ENCODE data around the gene CTNNB1. TPM values are rescaled to one million over a fixed set of nuclear protein-coding genes. Genes with fewer than 3 reads are reported as not detected.
"Not testable (repeated sequence)": the region's sequence is repeated elsewhere in the genome, so short reads cannot be mapped to it uniquely, and the experiment has no call there.

The CTNNB1 gene
- total RNA-seq, 2 experiments from 2014 or later = 157 to 201 TPM

DNA sequence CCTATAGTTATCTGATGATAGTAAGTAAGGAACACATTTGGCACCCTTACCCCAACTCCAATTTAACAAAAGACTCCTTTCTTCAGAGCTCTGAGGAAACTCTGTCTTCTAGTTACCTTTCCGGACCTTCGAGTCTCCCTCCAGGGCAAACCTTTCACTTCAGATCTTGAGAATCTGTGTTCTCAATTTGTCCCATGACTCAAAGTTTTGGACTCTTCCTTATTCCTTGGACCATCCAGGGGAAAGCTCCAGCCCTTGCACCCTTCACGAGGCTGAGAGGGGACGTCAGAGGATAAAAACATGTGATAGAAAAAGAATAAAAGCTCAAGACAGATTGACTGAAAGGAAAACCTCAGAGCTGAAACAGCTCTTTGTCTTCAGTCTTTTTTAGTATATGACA lies 76.9 kb downstream of the CTNNB1 start:
- Histone ChIP-seq H2AFZ (ENCODE audit: low read length) (no peak overlapping the region), H3K4me1 (ENCODE audit: insufficient read depth, low read length, poor library complexity, severe bottlenecking) (no peaks in the 10 kb centered on the region), H3K27ac (ENCODE audit: low read depth, low read length, poor library complexity, severe bottlenecking) (no peak overlapping the region), H3K9me3 (ENCODE audit: low read length) (no peaks in the 10 kb centered on the region), H3K79me2 (ENCODE audit: insufficient read depth, low read depth, low read length) (no peaks in the 10 kb centered on the region), H3K36me3 (ENCODE audit: insufficient read depth, low read length) (no peaks in the 10 kb centered on the region), H4K20me1 (ENCODE audit: insufficient read depth, low read length) (no peaks in the 10 kb centered on the region), H3K9me2 (ENCODE audit: insufficient read depth, low read length) (no peaks in the 10 kb centered on the region), H3K4me3 (ENCODE audit: low read depth, low read length, poor library complexity, severe bottlenecking) (no peak overlapping the region), H3K4me2 (ENCODE audit: low read length) (no peak overlapping the region)
- POLR2A ChIA-PET = no interaction called here
- intact Hi-C loops (cut with micrococcal nuclease; ENCODE audit: unreplicated experiment) = no loop called here
- no peak for DNase-seq (ENCODE audit: low spot score)
- TF ChIP-seq EZH2phosphoT487 (IDR thresholded peaks at IDR 0.05; ENCODE audit: borderline replicate concordance, low read depth, low read length) = no peak
- TF ChIP-seq, protein P1, sequence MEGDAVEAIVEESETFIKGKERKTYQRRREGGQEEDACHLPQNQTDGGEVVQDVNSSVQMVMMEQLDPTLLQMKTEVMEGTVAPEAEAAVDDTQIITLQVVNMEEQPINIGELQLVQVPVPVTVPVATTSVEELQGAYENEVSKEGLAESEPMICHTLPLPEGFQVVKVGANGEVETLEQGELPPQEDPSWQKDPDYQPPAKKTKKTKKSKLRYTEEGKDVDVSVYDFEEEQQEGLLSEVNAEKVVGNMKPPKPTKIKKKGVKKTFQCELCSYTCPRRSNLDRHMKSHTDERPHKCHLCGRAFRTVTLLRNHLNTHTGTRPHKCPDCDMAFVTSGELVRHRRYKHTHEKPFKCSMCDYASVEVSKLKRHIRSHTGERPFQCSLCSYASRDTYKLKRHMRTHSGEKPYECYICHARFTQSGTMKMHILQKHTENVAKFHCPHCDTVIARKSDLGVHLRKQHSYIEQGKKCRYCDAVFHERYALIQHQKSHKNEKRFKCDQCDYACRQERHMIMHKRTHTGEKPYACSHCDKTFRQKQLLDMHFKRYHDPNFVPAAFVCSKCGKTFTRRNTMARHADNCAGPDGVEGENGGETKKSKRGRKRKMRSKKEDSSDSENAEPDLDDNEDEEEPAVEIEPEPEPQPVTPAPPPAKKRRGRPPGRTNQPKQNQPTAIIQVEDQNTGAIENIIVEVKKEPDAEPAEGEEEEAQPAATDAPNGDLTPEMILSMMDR (conservative IDR thresholded peaks at IDR 0.05; ENCODE audit: low read length) = no peak
- CTCF ChIA-PET (ENCODE audit: unreplicated experiment) = no interaction called here
- no TSS peak for BruUV-seq (replicated peaks)

DNA sequence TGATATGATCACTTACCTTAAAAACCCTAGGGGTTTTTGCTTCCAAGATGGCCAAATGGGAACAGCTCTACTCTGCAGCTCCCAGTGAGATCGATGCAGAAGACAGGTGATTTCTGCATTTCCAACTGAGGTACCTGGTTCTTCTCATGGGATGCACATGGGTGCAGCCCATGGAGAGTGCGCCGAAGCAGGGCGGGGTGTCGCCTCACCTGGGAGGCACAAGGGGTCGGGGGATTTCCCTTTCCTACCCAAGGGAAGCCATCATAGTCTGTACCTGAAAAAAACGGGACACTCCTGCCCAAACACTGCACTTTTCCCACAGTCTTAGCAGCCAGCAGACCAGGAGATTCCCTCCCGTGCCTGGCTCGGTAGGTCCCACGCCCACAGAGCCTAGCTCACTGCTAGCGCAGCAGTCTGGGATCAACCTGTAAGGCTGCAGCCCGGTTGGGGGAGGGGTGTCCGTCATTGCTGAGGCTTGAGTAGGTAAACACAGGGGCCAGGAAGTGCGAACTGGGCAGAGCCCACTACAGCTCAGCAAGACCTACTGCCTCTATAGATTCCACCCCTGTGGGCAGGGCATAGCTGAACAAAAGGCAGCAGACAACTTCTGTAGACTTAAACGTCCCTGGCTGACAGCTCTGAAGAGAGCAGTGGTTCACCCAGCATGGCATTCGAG lies 78.6 kb downstream of the CTNNB1 start:
- Histone ChIP-seq H3K4me3 (ENCODE audit: low read depth, low read length, poor library complexity, severe bottlenecking) (no peak overlapping the region), H3K4me1 (ENCODE audit: insufficient read depth, low read length, poor library complexity, severe bottlenecking) (no peaks in the 10 kb centered on the region), H4K20me1 (ENCODE audit: insufficient read depth, low read length) (no peaks in the 10 kb centered on the region), H3K9me3 (ENCODE audit: low read length) (no peaks in the 10 kb centered on the region), H3K9me2 (ENCODE audit: insufficient read depth, low read length) (no peaks in the 10 kb centered on the region), H3K36me3 (ENCODE audit: insufficient read depth, low read length) (no peaks in the 10 kb centered on the region), H3K79me2 (ENCODE audit: insufficient read depth, low read depth, low read length) (no peaks in the 10 kb centered on the region), H2AFZ (ENCODE audit: low read length) (no peak overlapping the region), H3K4me2 (ENCODE audit: low read length) (no peak overlapping the region), H3K27ac (ENCODE audit: low read depth, low read length, poor library complexity, severe bottlenecking) (no peak overlapping the region)
- no peak for DNase-seq (ENCODE audit: low spot score)
- POLR2A ChIA-PET = no interaction called here
- TF ChIP-seq, protein P1 (conservative IDR thresholded peaks at IDR 0.05; ENCODE audit: low read length) = no peak
- no peak for TF ChIP-seq EZH2phosphoT487 (IDR thresholded peaks at IDR 0.05; ENCODE audit: borderline replicate concordance, low read depth, low read length)
- CTCF ChIA-PET (ENCODE audit: unreplicated experiment) = no interaction called here
- BruUV-seq (replicated peaks) = no TSS peak
- intact Hi-C loops (cut with micrococcal nuclease; ENCODE audit: unreplicated experiment) = no loop called here

DNA sequence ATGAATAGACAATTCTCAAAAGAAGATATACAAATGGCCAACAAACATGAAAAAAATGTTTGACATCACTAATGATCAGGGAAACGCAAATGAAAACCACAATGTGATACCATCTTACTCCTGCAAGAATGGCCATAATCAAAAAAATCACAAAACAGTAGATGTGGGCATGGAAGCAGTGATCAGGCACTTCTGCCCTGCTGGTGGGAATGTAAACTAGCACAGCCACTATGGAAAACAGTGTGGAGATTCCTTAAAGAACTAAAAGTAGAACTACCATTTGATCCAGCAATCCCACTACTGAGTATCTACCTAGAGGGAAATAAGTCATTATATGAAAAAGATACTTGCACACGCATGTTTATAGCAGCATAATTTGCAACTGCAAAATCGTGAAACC lies 85.6 kb downstream of the CTNNB1 start:
- H3K79me2 ChIP-seq (ENCODE audit: insufficient read depth, low read depth, low read length); intact Hi-C loops (cut with micrococcal nuclease; ENCODE audit: unreplicated experiment); H3K4me1 ChIP-seq (ENCODE audit: insufficient read depth, low read length, poor library complexity, severe bottlenecking); H4K20me1 ChIP-seq (ENCODE audit: insufficient read depth, low read length); CTCF ChIA-PET (ENCODE audit: unreplicated experiment); H3K4me3 ChIP-seq (ENCODE audit: low read depth, low read length, poor library complexity, severe bottlenecking); H3K4me2 ChIP-seq (ENCODE audit: low read length); DNase-seq (ENCODE audit: low spot score); H3K27ac ChIP-seq (ENCODE audit: low read depth, low read length, poor library complexity, severe bottlenecking); H3K9me3 ChIP-seq (ENCODE audit: low read length); POLR2A ChIA-PET; H3K36me3 ChIP-seq (ENCODE audit: insufficient read depth, low read length); H3K9me2 ChIP-seq (ENCODE audit: insufficient read depth, low read length); H2AFZ ChIP-seq (ENCODE audit: low read length); BruUV-seq (replicated peaks): not testable (repeated sequence)

Measured in OCI-LY7 (cell line).